Stimulated activated CD8-positive, alpha-beta memory T cell treated with anti-CD3 and anti-CD28 coated beads, Interleukin-4, amount 100 ng/mL, for 1 hour (primary cell): ENCODE measurements around the gene KHNYN.
"Not testable (repeated sequence)": the region's sequence is repeated elsewhere in the genome, so short reads cannot be mapped to it uniquely, and the experiment has no call there.

Source experiments
- DNase-seq, 2 donors: peaks; one replicate each; pipeline ENCODE4 v3.0.0-alpha.2; 2020; ENCODE audit warnings: low read depth in 2 of 2, low spot score in 1 of 2

The KHNYN gene

DNA sequence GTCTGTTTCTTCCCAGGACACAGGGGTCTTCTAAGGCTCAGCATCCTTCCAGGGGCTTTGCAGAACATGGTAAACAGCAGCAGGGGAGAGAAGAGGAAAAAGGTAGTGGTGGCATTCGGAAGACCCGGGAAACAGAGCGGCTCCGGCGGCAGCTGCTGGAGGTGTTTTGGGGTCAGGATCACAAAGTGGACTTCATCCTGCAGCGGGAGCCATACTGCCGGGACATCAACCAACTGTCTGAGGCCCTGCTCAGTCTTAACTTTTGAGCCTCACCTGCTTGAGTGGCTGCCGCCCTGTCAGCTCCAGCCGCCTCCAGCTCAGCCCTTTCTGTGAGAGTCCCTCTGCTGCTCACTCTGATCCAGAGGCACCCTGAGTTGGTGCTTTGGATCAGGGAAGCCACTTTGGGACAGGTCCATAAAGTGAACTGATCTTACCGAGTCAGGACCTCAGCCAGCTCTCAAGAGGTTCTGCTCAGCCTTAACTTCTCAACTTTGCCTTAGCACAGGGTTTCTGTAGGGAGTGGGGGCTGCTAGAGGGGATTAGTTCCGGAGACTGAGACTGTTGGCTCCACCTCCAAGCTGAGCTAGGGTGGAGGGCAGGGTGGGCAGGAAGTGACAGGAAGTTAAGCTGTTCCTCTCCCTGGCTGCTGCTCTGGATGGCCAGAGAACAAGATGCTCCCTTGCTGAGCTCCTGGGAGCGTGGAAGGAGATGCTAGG, 7.4 kb downstream of the KHNYN start:
- no peak for DNase-seq

DNA sequence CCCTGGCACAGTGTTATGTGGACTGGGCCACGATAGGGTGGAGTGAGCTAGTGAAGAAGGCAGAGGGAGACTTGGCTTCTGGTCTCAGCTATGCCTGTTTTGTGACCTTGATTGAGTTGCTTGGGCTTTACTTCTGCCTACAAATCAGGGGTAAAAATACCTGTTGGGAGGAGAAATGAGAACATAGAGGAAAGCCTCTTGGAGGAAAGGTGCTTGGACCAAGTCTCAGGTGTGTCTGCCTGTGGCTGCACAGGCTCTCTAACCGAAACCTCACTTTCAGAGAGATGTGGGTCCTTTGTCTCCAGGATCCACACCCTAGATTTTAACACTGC, 7.9 kb downstream of the KHNYN start:
- no peak for DNase-seq

DNA sequence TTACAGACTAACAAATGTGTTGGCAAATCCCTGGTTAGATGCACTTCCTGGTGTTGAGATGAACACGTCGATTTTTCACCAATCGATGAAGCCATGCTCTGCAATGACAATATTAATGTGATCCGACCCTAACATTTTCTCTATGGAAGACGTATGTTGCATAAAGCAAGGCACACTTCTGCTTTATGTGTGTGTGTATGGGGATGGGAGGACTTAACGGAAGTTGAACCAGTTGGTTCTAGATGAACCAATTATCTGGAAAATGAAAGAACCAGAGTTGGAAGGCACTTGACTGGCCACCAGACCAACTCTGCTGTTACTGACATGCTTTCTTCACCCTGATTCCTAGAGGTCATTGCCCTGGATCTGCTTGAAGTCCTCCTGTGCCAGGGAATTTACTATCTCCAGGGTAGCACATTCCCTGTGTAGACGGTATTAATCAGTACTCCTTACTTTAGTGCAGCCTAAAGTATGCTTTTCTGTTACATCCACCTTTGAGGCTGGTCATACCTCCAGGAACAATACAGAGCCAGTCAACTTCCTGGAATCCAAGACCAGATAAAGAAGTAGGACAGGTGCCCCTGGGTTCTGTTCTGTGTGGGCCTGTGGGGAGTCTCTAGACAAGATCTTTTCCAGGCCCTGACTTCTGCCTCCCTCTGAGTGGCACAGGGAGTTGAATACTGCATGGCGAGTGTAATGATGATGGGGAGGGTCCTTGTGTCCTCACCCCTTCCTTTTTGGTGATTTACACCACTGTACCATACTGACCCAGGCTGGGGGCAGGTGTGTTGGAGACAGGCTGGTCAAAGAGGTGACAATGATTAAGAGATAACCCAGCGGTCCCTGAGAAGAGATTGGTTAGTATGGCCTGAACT, 8.7 kb downstream of the KHNYN start:
- DNase-seq, result no peak

DNA sequence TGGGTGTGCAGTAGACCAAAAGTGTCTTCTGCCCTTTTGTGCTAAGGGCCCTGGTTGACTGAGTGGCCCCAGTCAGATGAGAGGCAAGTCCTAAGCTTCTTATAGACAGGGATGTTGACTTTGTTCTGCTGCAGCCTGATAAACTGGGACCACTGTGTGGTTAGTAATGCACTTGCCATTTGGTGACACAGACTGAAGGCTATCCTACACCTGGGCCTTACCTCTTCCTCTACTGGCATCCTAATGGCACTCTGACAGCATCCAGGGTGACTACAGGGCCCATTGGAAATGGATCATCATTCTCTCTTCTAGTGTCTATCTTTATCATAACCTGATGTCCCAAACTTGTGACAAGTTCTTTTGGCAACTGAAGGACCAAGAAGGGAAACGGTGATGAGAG, 9.5 kb downstream of the KHNYN start:
- DNase-seq, result no peak

DNA sequence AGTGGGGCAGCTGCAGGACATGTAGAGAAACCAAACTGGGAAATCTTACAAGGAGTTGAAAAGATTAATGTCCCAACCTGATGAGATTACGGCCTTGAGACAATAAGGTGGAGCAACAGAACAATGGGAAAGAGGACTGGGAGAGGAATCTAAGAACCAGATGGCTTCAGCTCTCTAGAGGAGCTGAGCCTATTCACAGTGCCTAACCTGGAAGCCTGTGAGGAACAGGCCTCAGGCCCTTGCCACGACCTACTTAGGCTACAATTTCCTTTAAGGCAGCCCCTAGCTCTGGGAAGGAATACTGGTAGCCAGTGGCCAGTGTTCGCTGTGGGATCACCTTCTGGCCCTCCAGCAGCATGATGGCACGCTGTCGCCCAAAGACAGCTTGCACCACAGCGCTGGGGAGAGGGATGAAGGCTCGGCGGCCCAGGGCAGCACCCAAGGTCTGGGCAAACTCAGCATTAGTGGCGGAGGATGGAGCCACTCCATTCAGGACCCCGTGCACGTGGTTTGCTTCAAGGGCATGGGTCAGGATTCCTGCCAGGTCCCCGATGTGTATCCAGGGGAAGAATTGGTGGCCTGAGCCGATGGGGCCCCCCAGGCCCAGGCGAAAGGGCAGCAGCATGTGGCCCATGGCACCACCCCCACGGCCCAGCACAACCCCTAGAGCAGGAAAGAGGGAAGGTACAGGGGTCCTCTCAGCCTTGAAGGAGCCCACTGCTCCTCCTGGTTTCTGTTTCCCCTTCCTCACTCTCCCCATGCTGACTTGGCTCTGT, 10.3 kb downstream of the KHNYN start:
- no peak for DNase-seq

DNA sequence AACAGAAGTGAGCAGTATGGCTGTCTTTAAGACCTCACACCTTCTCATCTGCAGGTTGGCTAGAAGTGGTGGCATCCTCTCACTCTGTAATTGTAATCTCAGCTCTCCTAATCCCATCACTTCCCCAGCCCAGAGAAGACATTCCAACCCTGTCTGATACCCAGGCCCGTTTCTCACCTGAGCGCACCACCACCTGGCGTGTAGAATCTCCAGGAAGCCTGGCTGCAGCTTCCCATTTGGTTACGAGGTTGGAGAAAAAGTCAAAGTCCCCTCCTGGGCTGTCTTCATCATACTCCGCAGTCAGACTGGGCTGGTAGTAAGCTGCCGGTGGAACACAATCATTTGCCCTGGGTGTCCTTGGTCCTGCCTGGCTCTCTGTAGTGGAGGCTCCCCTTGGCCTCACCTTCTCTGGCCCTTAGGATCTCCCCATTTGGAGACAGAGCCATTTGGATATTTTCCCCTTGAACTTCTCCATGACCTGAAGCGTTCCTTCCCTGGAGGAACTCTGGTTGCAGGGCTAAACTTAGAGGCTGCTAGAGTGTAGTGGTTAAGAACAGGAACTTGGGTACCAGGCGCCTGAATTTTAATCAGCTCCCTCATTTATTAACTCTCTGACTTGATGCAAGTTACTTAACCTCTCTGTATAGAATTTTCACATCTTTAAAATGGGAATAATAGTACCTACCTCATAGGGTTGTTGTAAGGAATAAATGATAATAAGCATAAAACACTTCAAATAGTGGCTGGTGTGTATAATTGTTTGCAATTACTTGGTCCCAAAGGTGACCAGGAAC, 11.0 kb downstream of the KHNYN start:
- DNase-seq, result no peak

DNA sequence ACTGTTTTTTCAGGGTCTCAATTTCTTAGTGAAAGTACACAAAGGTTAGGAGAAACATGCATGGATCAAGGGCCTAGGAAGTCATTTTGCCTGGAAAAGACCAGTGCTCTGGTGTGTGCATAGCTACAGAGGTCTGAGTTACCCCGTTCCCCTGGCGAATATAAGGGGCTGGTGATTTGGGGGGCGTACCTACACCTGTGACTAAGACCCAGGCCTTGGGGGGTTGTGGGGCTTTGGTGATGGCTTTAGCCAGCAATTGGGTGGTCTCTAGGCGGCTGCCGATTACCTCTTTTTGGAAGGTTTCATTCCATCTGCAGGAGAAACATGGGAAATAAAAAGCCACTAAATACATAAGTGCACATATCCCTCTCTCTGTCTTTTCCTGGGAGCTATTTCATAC, 11.7 kb downstream of the KHNYN start:
- DNase-seq, result no peak

DNA sequence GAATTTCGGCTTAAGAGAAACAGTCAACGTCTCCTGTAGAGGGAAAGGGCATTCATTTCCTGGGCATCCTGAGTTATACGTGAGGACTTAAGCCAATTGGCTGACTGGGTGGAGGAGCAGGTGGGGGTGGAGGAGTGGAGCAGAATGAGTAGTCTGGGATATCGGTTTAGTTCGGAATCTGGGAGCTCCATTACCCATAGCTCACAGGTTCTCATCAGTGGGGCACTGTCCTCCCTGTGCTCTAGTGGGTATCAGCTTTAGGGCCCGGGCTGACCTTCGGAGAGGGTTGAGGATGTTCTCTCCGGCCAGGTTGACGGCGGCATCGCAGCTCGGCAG, 12.1 kb downstream of the KHNYN start:
- DNase-seq, result no peak

DNA sequence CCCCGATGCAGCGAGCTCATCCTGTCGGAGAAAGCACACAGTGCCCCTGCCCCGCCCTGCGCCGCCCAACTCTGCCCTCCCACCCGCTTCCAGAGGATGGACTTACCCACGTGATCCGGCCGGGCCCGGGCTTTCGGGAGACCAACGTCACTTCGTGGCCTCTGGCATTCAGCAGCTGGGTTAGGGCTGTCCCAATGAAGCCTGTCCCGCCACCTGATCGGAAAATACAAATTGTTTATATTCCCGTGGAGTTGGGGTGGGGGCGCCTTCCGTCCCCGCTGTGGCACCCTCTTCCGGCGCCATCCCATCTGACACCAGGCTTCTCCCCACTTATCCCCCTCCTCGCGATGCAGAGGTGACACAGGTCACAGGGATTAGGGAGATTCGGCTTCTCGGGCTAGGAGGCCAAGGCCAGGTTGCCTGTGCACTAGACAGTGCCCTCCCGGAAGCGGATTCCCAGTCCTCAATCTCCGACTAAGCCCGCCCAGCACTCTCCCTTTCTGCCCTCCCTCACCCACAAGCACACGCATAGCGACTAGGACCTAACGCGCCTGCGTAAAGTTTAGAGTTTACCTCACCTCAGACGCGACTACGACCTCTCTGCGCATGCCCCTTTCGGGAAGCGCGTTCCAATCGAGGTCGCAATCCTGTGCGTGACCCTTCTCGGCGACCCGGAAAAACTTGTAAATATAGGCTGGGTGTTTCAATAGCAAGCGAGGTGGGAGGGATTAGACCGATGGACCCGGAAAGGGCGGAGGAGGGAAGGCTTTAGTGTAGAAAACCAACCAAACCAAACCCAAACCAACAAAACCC, 12.7 kb downstream of the KHNYN start, which contains the start of gene SDR39U1:
TSS of gene SDR39U1 (minus strand) at position 537 of the 813 bp plus-strand sequence. CDS start at position 530, 7 bp downstream.
- peak; percentile 79 to 94 for DNase-seq

DNA sequence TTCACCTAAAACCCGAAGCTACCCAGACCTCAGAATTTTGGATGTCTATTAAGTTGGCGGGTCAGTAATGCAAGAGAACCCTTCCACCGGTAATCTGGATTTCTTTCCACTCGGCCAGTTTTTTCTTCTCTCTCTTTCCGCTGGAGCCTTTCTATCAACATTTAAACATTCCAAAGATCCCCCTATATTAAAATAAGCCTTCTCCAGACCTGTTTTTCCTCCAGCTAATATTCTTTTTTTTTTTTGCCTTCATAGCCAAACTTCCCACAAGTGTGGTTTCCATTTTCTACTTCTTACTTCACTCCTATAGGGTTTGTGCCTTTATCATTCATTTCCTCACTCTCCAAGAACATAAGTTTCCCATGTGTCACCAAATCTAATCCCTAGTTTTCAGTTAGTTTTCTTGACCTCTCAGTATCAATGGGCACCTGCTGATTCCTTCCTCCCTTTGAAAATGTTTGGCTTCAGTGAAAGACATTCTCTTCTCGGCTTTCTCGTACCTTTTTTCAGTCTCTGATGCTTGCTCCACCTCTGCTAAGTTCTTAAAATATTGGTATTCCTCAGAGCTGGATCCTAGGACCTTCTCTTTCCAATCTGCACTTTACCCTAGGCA, 13.4 kb downstream of the KHNYN start:
- DNase-seq, result no peak

DNA sequence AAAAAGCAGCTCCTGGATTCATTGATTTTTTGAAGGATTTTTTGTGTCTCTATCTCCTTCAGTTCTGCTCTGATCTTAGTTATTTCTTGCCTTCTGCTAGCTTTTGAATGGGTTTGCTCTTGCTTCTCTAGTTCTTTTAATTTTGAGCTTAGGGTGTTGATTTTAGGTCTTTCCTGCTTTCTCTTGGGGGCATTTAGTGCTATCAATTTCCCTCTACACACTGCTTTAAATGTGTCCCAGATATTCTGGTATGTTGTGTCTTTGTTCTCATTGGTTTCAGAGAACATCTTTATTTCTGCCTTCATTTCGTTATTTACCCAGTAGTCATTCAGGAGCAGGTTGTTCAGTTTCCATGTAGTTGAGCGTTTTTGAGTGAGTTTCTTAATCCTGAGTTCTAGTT, 21.1 kb downstream of the KHNYN start:
- not testable (repeated sequence) for DNase-seq

DNA sequence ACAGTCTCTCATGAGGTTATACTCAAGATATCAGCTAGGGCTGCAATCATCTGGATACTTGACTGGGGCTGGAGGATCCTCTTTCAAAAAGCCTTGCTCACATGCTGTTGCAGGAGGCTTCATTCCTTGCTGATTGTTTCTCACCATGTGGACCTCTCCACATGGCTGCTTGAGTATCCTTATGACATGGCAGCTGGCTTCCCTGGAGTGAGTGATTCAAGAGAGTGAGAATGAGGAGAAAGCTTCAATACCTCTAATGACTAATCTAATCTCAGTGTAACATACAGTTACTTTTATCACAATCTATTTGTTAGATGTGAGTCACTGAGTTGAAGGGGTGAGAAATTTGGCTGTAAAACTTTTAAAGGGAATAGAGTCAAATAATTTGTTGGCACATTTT, 27.2 kb downstream of the KHNYN start:
- DNase-seq, result no peak

DNA sequence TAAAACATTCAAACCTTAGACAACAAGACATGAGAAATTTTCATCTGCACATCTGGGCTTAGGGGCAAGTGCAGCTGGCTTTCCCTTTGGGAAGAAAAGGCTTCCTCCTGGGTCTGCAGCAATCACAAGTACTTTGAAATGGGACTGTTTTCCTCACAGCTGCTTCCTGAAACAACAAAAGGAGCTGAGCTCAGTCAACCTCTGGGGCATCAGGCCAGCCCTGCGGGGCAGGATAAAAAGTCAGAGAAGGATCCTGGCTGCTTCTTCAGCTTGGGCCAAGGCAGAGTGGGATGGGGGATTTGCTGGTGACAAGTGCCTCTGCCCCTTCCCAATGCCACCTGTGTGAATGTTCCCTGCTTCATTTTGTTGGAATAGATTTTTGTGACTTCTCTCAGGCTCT, 29.0 kb downstream of the KHNYN start:
- no peak for DNase-seq

DNA sequence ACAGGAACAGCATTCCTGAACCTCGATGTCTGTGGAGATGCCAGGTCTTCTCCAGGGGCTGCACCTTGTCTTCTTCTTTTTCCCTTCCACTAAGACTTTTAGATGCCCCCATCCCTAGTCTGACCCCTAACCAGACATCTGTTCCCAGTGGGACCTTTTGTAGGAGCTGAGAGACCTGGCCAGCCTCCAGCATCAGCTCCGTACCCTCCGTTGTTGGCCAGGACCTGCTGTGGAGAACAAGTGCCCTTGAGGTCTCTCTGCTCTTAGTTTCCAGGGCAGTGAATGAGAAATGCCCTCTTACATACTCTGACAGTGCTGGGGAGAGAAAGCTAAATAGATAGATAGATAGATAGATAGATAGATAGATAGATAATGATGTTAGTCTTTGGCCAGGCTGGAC, 29.6 kb downstream of the KHNYN start:
- DNase-seq, result no peak

DNA sequence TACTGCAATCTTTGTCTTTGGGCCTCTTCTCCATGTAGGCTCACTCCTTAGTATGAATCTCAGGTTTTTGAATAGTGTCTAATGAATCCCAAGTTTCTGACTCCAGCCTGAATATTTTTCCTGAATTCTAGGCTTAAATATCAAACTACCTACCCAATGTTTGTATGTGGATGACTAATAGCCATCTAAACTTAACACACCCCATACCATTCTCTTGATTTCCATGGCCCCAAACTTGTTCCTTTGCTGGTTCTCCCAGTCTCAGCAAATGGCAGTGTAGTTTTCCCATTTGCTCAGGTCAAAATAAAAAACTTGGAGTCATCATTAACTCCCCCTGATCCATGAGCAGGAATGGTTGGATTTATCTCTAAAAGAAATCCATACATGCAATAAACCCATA, 31.6 kb downstream of the KHNYN start:
- no peak for DNase-seq

DNA sequence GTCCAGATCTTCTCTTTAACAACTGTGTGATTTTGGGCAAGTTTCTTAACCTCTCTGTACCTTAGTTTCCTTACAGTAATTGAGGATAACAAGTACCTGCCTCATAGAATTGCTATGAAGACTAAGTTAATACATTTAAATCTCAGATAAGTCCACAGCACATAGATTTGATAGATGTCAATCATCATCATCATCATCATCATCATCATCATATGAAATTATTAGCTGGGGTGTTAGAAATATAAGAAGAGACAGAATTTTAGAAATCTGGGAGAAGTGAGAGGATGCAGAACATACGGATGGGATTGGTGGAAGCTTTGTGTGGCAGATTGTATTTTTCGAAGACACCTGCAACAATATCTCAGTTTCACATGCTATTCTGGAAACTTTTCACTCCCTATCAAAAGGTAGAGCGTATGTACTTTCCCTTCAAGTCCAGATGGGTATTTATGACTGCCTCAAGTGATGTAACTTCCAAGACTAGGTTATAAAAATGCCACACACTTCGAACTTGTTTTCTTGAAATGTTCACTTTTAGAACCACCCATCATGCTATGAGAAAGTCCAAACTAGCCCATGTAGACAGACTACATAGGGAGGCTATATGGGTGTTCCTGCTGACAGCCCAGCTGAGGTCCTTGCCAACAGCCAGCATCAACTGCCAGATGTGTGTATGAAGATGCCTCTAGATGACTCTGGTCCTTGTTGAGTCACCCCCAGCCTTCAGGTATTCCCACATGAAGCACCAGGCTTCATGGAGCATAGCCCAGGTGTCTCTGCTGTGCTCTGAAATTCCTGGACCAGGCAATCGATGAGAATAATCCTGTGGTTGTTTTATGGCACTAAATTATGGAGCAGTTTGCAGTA, 33.5 kb downstream of the KHNYN start:
- DNase-seq, result no peak

DNA sequence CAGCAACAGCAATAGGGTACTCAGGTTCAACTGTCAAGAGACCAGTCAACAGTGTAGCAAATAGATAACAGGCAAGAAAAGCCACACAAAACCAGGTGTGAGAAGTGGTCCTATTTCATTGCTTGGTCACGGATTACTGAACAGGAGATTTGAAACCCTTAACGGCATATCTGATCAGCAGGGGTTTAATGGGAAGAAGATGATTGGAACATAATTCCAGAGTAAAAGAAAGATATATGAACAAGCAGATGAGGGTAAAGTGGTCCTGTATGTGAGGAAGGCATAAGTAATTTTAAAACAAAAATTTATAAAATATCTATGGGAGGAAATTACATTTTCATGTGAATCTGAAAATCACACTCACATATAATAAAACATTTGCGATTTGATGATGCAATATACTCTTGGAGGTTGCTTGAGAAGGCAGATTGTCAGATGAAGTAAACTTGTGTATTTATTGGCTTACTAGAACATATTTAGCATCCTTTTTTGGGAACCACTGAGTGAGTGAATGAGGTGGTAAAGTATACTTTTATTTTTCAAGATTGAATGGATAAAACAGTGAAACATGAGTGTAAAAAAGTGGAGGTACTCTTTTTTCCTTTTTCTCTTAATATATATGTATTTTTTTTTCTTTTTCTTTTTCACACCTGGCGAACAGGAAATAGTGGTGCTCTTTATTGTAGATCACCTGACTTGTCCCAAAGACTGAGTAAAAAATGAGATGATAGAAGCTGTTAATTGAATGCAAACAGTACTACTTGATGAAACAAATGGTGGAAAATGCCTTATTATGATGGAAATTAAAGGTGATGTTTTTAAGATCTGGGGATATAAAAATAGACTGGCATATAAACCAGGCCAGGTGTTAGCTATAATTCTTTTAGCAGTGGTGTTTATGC, 34.4 kb downstream of the KHNYN start:
- no peak for DNase-seq

DNA sequence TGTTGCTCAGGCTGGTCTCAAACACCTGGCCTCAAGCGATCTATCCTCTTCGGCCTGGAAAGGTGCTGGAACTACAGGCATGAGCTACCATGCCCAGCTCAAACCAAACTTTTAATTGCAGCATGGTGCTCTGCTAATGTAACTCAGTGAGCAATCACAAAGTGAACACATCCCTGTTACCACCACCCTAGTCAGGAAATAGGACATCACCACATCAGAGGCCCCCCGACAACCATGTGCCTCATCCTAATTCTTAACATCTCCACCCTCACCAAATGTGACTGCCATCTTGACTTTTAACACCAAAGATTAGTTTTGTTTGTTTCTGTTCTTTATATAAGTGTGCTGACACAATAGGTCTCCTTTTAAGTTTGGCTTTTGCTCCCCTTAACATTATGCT, 35.6 kb downstream of the KHNYN start:
- DNase-seq, result no peak
